Measurements from ENCODE around the gene PLA2R1.

- TF ChIP-seq CTCF (conservative IDR thresholded peaks at IDR 0.05 in 1 of 2, IDR thresholded peaks at IDR 0.05 in 1 of 2; ENCODE audit: low read depth in 1 of 2, low read length in 2 of 2) (peak; percentile 42 to 48), EZH2 (IDR thresholded peaks at IDR 0.05; ENCODE audit: low read length, missing control alignments) (no peak)
Observed at GRCh38 chr2:159939946-159940345, 122.5 kb downstream of the PLA2R1 start.

All from fibroblast of lung (primary cell).